Adrenal gland (tissue), 12 donors: ENCODE measurements around the gene NF1. TPM values are rescaled to one million over a fixed set of nuclear protein-coding genes. Genes with fewer than 3 reads are reported as not detected.
"Not testable (repeated sequence)": the region's sequence is repeated elsewhere in the genome, so short reads cannot be mapped to it uniquely, and the experiment has no call there.

ENCODE experiments used
- DNase-seq, 7 donors: peaks; one replicate each; pipeline ENCODE4 v3.0.0-alpha.2; 2019 to 2020
- H3K27ac ChIP-seq, 5 donors: fragments of 200-600 bp; sonication (generic) in 4 of 5; 1 replicate in 3 of 5; 2 replicates in 2 of 5; pipeline versions ENCODE4 v1.5.1 to v1.8.0; 2016 to 2020; ENCODE audit warnings: mild to moderate bottlenecking in 1 of 5
- H3K27me3 ChIP-seq: fragments of 200-600 bp; 2 replicates; pipeline ENCODE4 v1.8.0; 2021
- H3K36me3 ChIP-seq, 2 donors: fragments of 200-600 bp; replicated peaks in 1 of 2; 1 replicate in 1 of 2; 2 replicates in 1 of 2; pipeline versions ENCODE4 v1.5.1 to v1.8.0; 2018 to 2022
- H3K4me1 ChIP-seq, 2 donors: fragments of 200-600 bp; replicated peaks in 1 of 2; 1 replicate in 1 of 2; 2 replicates in 1 of 2; pipeline versions ENCODE4 v1.5.1 to v1.8.0; 2018 to 2021
- H3K4me3 ChIP-seq, 4 donors: fragments of 200-600 bp; sonication (generic) in 3 of 4; one replicate each; pipeline ENCODE4 v1.5.1; 2016 to 2018
- H3K9me3 ChIP-seq, 3 donors: fragments of 200-600 bp; sonication (generic) in 1 of 3; replicated peaks in 1 of 3; 1 replicate in 2 of 3; 2 replicates in 1 of 3; pipeline versions ENCODE4 v1.5.1 to v1.8.0; 2016 to 2021
- POLR2A ChIP-seq, 2 donors: fragments of 450-650 bp; IDR thresholded peaks; one replicate each; pipeline ENCODE4 v1.6.1; 2017; ENCODE audit warnings: antibody characterized with exemption in 2 of 2, mild to moderate bottlenecking in 2 of 2, moderate library complexity in 1 of 2
- WGBS, 4 donors: extraction: QIAGEN DNeasy Blood & Tissue Kit in 2 of 4; methylation state at CpG; one replicate each; pipeline versions ENCODE4 v1.1.5 to v1.1.7; 2013 to 2017; 5-methylcytosine and 5-hydroxymethylcytosine counted together
- intact Hi-C, 2 donors: fragments of 100-400 bp; cut with DNase I; formaldehyde crosslinking; loops; one replicate each; pipeline versions ENCODE4 v1.14.1 to v1.15.0; 2022 to 2023
- polyA plus RNA-seq, 3 donors: library from polyadenylated mRNA; stranded (reverse); fragments of 200-250 nt in 2 of 3; fragments of 350-450 nt in 1 of 3; fragmentation: Illumina TruSeq in 1 of 3; extraction: RNeasy Lipid Tissue Mini Kit (QIAGEN cat#74804) in 1 of 3; gene quantifications; one replicate each; pipeline ENCODE4 v1.2.3, GENCODE V29; 2013 to 2014
- total RNA-seq, 9 donors: library from RNA; depleted of rRNA in 4 of 9; stranded (reverse); fragments of >200 nt in 4 of 9; fragments of 120-200 nt in 1 of 9; fragmentation: NEBNext Ultra II Directional in 1 of 9; extraction: Animal tissue kit (Norgen Biotek cat#: 25700) in 1 of 9; gene quantifications; one replicate each; pipeline versions ENCODE4 v1.1.0 to v1.2.4, GENCODE V29; 2013 to 2023
- TF ChIP-seq, protein P1 (sequence below), 6 experiments: fragments of 450-650 bp in 4 of 6; fragments of 200-600 bp in 2 of 6; sonication (generic) in 1 of 6; IDR thresholded peaks; 1 replicate in 5 of 6; 2 replicates in 1 of 6; pipeline versions ENCODE4 v1.5.1 to v1.8.0; 2016 to 2021; ENCODE audit warnings: antibody characterized with exemption in 6 of 6, mild to moderate bottlenecking in 2 of 6, moderate library complexity in 1 of 6
- donor health status: healthy with polysubstance abuse.
- donor health status: Bipolar disorder and iron deficiency.
- donor health status: DM: yes; HTN: yes; CAD: no.
- donor health status: DM: no; HTN: no; CAD: no.
- donor health status: DM: no; HTN: no; CAD: no.
- donor health status: DM: yes; HTN: yes; CAD: no.

NF1 gene
- total and polyA plus RNA-seq, 12 donors: 8.8 to 91.3 (median 53.5) TPM

DNA sequence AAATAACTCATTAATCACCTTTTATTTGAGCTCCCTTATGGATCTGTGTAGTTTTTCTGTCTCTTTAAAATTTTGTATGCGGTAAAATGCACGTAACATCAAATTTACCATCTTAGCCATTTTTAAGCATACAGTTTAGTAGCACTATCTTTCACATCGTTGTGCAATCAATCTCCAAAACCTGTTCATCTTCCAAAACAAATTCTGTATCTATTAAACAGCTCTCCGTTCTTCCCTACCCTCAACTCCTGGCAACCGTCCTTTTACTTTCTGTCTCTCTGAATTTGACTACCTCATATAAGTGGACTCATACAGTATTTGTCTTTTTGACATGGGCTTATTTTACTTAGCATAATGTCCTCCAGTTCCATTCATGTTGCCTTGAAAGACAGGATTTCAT, 100.5 kb downstream of the NF1 start:
- no peak for TF ChIP-seq POLR2A (IDR thresholded peaks at IDR 0.05)
- TF ChIP-seq, protein P1, sequence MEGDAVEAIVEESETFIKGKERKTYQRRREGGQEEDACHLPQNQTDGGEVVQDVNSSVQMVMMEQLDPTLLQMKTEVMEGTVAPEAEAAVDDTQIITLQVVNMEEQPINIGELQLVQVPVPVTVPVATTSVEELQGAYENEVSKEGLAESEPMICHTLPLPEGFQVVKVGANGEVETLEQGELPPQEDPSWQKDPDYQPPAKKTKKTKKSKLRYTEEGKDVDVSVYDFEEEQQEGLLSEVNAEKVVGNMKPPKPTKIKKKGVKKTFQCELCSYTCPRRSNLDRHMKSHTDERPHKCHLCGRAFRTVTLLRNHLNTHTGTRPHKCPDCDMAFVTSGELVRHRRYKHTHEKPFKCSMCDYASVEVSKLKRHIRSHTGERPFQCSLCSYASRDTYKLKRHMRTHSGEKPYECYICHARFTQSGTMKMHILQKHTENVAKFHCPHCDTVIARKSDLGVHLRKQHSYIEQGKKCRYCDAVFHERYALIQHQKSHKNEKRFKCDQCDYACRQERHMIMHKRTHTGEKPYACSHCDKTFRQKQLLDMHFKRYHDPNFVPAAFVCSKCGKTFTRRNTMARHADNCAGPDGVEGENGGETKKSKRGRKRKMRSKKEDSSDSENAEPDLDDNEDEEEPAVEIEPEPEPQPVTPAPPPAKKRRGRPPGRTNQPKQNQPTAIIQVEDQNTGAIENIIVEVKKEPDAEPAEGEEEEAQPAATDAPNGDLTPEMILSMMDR (IDR thresholded peaks at IDR 0.05): no peak
- no peaks in the 10 kb centered on the region for H3K36me3 ChIP-seq
- H3K4me3 ChIP-seq: no peak overlapping the region
- H3K27me3 ChIP-seq: no peaks in the 10 kb centered on the region
- DNase-seq: peak in 1 of 7 donors; percentile 12
- H3K4me1 ChIP-seq: peaks cover 6 to 10% of the 10 kb centered on the region in 2 donors
- peak overlapping the region in 2 of 5 donors; percentile 4 to 54 for H3K27ac ChIP-seq
- 53 to 63% (median 56%) methylated on average over 5 of the region's 5 CpGs for WGBS, 4 donors
- intact Hi-C loops: no loop called here
- no peaks in the 10 kb centered on the region for H3K9me3 ChIP-seq

DNA sequence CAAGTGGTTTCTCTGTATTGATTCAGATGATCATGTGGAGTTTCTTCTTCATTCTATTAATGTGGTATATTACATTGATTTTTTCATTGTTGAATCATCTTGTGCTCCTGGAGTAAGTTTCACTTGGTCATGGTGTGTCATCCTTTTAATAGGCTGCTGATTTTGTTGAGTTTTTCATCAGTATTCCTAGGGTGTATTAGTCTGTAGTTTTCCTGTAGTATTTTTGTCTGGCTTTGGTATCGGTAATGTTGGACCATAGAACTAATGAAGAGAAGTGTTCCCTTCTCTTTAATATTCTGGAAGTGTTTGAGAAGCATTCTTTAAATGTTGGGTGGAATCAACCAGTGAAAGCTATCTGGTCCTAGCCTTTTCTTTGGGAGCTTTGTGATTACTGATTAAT, 103.2 kb downstream of the NF1 start:
- H3K4me3 ChIP-seq: no peak overlapping the region

DNA sequence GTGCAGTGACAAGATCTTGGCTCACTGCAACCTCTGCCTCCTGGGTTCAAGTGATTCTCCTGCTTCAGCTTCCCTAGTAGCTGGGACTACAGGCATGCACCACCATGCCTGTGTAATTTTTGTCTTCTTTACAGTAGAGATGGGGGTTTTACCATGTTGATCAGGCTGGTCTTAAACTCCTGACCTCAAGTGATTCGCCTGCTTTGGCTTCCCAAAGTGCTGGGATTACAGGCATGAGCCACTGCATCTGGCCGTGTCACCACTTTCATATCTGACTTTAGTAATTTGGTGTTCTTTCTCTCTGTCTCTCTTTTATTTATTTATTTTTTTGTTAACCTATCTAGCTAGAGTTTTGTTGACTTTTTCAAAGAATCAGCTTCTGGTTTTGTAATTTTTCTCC, 103.9 kb downstream of the NF1 start:
- peaks cover 6 to 10% of the 10 kb centered on the region in 2 donors for H3K4me1 ChIP-seq
- H3K27ac ChIP-seq, H3K27me3 ChIP-seq, intact Hi-C loops, DNase-seq, H3K36me3 ChIP-seq, H3K9me3 ChIP-seq, H3K4me3 ChIP-seq: not testable (repeated sequence)
- 88 to 93% (median 92%) methylated on average over 2 of the region's 2 CpGs for WGBS, 4 donors

More for the DNA sequence above, 103.2 kb downstream of the NF1 start:
- no peaks in the 10 kb centered on the region for H3K27me3 ChIP-seq
- H3K27ac ChIP-seq: no peak overlapping the region
- 96 to 100% (median 97%) methylated on average over 1 of the region's 1 CpG for WGBS, 4 donors
- intact Hi-C loops: no loop called here
- no peaks in the 10 kb centered on the region for H3K9me3 ChIP-seq
- TF ChIP-seq, protein P1 (IDR thresholded peaks at IDR 0.05): no peak
- no peak for TF ChIP-seq POLR2A (IDR thresholded peaks at IDR 0.05)
- peaks cover 6 to 10% of the 10 kb centered on the region in 2 donors for H3K4me1 ChIP-seq
- no peaks in the 10 kb centered on the region for H3K36me3 ChIP-seq
- no peak for DNase-seq

DNA sequence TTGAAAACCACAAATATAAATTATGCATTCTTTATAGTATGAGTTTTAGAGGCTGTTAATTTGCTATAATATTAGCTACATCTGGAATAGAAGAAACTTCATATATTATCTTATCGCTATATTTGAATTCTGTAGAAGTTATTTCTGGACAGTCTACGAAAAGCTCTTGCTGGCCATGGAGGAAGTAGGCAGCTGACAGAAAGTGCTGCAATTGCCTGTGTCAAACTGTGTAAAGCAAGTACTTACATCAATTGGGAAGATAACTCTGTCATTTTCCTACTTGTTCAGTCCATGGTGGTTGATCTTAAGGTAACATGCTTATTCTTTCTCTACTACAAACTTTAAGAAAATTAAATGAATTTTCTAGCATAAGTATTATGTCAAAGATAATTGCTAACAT, 105.5 kb downstream of the NF1 start:
- TF ChIP-seq POLR2A (IDR thresholded peaks at IDR 0.05): no peak
- TF ChIP-seq, protein P1 (IDR thresholded peaks at IDR 0.05): no peak
- Histone ChIP-seq H3K27me3 (no peaks in the 10 kb centered on the region), H3K4me3 (no peak overlapping the region), H3K4me1 (peaks cover 0 to under 1% of the 10 kb centered on the region in 2 donors), H3K27ac (no peak overlapping the region), H3K9me3 (no peaks in the 10 kb centered on the region), H3K36me3 (no peaks in the 10 kb centered on the region)
- no peak for DNase-seq
- 84 to 93% (median 89%) methylated on average over 2 of the region's 2 CpGs for WGBS, 4 donors
- intact Hi-C loops: no loop called here

DNA sequence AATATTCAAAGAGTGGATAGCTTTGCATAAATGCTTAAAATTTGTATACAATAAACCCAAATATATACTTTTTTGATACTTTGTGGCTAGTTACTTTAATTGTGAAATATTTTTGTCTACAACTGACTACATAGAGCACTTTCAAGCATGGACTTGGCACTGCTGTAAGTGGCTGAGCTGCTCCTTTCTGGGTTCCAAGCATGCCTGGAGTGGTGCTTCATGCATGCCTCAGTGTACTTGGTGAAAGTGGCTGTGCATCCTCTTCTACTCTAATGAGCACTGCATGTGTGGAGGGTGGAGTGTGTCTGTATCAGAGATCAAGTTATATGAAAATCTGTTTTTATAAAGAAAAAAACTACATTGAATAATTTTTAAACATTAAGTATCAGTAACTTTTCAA, 108.2 kb downstream of the NF1 start:
- H3K4me3 ChIP-seq: no peak overlapping the region
- no peak for TF ChIP-seq POLR2A (IDR thresholded peaks at IDR 0.05)
- TF ChIP-seq, protein P1 (IDR thresholded peaks at IDR 0.05): no peak
- H3K27me3 ChIP-seq: no peaks in the 10 kb centered on the region
- no peak for DNase-seq
- H3K36me3 ChIP-seq: peaks cover 0 to 6% of the 10 kb centered on the region in 2 donors
- H3K9me3 ChIP-seq: no peaks in the 10 kb centered on the region
- no peaks in the 10 kb centered on the region for H3K4me1 ChIP-seq
- intact Hi-C loops: no loop called here
- no peak overlapping the region for H3K27ac ChIP-seq
